Ishikawa (cell line): Measurements from ENCODE around the gene NLGN3.

Experiments used
- CEBPB ChIP-seq: IDR thresholded peaks from 2 replicates; pipeline ENCODE4 v1.6.1; 2012
- CREB1 ChIP-seq: IDR thresholded peaks from 2 replicates; pipeline ENCODE4 v1.6.1; 2012; ENCODE audit warnings: low read depth
- EP300 ChIP-seq: IDR thresholded peaks from 2 replicates; pipeline ENCODE4 v1.6.1; 2012; ENCODE audit warnings: borderline replicate concordance
- FOXM1 ChIP-seq: IDR thresholded peaks from 2 replicates; pipeline ENCODE4 v1.6.1; 2012; ENCODE audit warnings: low read depth, borderline replicate concordance
- MAX ChIP-seq: IDR thresholded peaks from 2 replicates; pipeline ENCODE4 v1.6.1; 2012
- NFIC ChIP-seq: IDR thresholded peaks from 2 replicates; pipeline ENCODE4 v1.6.1; 2012
- RAD21 ChIP-seq: IDR thresholded peaks from 2 replicates; pipeline ENCODE4 v1.6.1; 2012; ENCODE audit warnings: low read depth
- TAF1 ChIP-seq: IDR thresholded peaks from 2 replicates; pipeline ENCODE4 v1.6.1; 2012; ENCODE audit warnings: low read depth, mild to moderate bottlenecking
- TCF12 ChIP-seq: IDR thresholded peaks from 2 replicates; pipeline ENCODE4 v1.6.1; 2012; ENCODE audit warnings: low read depth
- YY1 ChIP-seq: IDR thresholded peaks from 2 replicates; pipeline ENCODE4 v1.6.1; 2012; ENCODE audit warnings: low read depth
- ZBTB7A ChIP-seq: IDR thresholded peaks from 2 replicates; pipeline ENCODE4 v1.6.1; 2012; ENCODE audit warnings: low read depth

GRCh38 chrX:71105628-71106027 lies 39.0 kb upstream of the NLGN3 start:
- TF ChIP-seq ZBTB7A (no peak), MAX (no peak), TAF1 (no peak), YY1 (no peak), RAD21 (no peak), FOXM1 (no peak), CREB1 (no peak), EP300 (no peak), CEBPB (no peak), NFIC (no peak), TCF12 (no peak)
